Smooth muscle cell (in vitro differentiated cells): Measurements from ENCODE around the gene HEMK1. TPM values are rescaled to one million over a fixed set of nuclear protein-coding genes. Genes with fewer than 3 reads are reported as not detected.

Experiments used
- DNase-seq: peaks from one replicate; lab custom pipeline; 2025; ENCODE audit not compliant: unreplicated experiment; lab: John Stamatoyannopoulos, UW
- H2AFZ ChIP-seq: fragments of 200-600 bp; sonication (generic); 2 replicates; pipeline ENCODE4 v1.6.0; 2016; ENCODE audit warnings: antibody characterized with exemption, low read depth, mild to moderate bottlenecking
- H3F3A ChIP-seq: fragments of 200-600 bp; sonication (generic); 2 replicates; pipeline ENCODE4 v1.6.0; 2017; ENCODE audit warnings: antibody characterized with exemption, low read depth
- H3K27ac ChIP-seq: fragments of 200-600 bp; sonication (generic); 2 replicates; pipeline ENCODE4 v1.5.1; 2016; ENCODE audit warnings: low read depth, mild to moderate bottlenecking
- H3K27me3 ChIP-seq: fragments of 200-600 bp; sonication (generic); 2 replicates; pipeline ENCODE4 v1.6.1; 2016; ENCODE audit warnings: low read depth, mild to moderate bottlenecking
- H3K36me3 ChIP-seq: fragments of 200-600 bp; sonication (generic); 2 replicates; pipeline ENCODE4 v1.5.1; 2016; ENCODE audit warnings: low read depth
- H3K4me1 ChIP-seq: fragments of 200-600 bp; sonication (generic); 2 replicates; pipeline ENCODE4 v1.5.1; 2016; ENCODE audit warnings: low read depth
- H3K4me2 ChIP-seq: fragments of 200-600 bp; sonication (generic); 2 replicates; pipeline ENCODE4 v1.6.0; 2016; ENCODE audit warnings: mild to moderate bottlenecking
- H3K4me3 ChIP-seq: fragments of 200-600 bp; sonication (generic); 2 replicates; pipeline ENCODE4 v1.5.1; 2016; ENCODE audit warnings: mild to moderate bottlenecking
- H3K79me2 ChIP-seq: fragments of 200-600 bp; sonication (generic); 2 replicates; pipeline ENCODE4 v1.6.0; 2016; ENCODE audit warnings: low read depth, mild to moderate bottlenecking
- H3K9ac ChIP-seq: fragments of 200-600 bp; sonication (generic); 2 replicates; pipeline ENCODE4 v1.6.0; 2016; ENCODE audit warnings: low read depth
- H3K9me3 ChIP-seq: fragments of 200-600 bp; sonication (generic); replicated peaks from 2 replicates; pipeline ENCODE4 v1.5.1; 2016; ENCODE audit warnings: low read depth
- H4K20me1 ChIP-seq: fragments of 200-600 bp; sonication (generic); 2 replicates; pipeline ENCODE4 v1.6.0; 2016; ENCODE audit warnings: low read depth
- WGBS: methylation state at CpG from one replicate; pipeline ENCODE4 v1.1.7; 2016; ENCODE audit warnings: low lambda C conversion rate; 5-methylcytosine and 5-hydroxymethylcytosine counted together
- polyA plus RNA-seq: library from polyadenylated mRNA; unstranded; fragments of >200 nt; fragmentation: Nextera tagmentation; extraction: Ambion mirVana; gene quantifications from 2 replicates; pipeline ENCODE4 v1.2.1, GENCODE V29; 2016
- total RNA-seq: library from RNA; depleted of rRNA; stranded (reverse); fragments of >200 nt; gene quantifications from 2 replicates; pipeline ENCODE4 v1.2.3, GENCODE V29; 2014
- TF ChIP-seq, protein P1 (sequence below): fragments of 200-600 bp; sonication (generic); IDR thresholded peaks from 2 replicates; pipeline ENCODE4 v1.5.1; 2017; ENCODE audit warnings: borderline replicate concordance, mild to moderate bottlenecking, antibody characterized with exemption; ENCODE audit not compliant: insufficient read depth, poor library complexity, severe bottlenecking

The HEMK1 gene
- total and polyA plus RNA-seq, 2 experiments from 2014 or later = 15.3 to 28.3 TPM

DNA sequence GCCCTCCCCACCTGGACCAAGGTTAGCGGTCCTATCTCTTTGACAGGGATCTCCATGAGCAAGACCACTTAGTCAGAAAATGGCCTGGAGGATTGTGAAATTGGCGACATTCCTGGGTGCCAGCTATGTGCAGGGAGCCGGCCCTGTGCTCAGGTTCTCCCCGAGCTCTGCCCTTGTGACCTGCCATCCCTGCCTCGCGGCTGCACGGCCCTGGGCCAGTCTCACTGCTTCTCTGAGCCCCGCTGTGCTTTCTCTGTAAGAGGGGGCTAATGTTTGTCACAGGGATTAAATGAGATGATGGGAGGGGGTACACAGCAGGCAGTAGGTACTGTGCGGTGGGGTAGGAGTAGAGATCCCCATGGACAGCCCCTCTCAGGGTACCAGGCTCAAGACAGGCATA is 16.7 kb upstream of the HEMK1 start:
- no peak overlapping the region for H3K4me3 ChIP-seq

DNA sequence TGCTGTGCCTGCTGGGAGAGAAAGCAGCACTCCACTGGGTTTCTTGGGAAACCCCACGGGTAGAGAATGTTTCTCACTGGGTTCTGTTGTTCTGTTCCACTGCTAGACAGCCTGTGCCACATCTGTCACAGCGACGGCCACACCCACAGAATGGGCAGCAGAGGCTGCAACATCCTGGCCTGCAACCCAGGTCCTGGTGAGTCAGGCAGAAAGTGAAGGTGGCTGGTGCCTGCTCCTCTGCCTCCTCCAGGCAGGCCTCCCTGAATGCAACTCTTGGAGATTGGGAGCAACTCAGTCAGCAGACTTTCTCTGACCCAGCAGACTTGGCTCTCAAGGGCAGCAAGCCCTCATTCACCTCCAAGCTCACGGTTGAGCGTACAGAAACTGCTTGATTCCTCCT is 14.8 kb upstream of the HEMK1 start:
- DNase-seq = no peak
- Histone ChIP-seq H2AFZ (no peak overlapping the region), H3K4me3 (no peak overlapping the region), H3K4me1 (no peaks in the 10 kb centered on the region), H4K20me1 (no peaks in the 10 kb centered on the region), H3K9ac (no peak overlapping the region), H3K27me3 (no peaks in the 10 kb centered on the region), H3K79me2 (no peaks in the 10 kb centered on the region), H3K9me3 (no peaks in the 10 kb centered on the region), H3K27ac (no peak overlapping the region), H3K36me3 (no peaks in the 10 kb centered on the region), H3K4me2 (no peak overlapping the region), H3F3A (no peaks in the 10 kb centered on the region)
- TF ChIP-seq, protein P1, sequence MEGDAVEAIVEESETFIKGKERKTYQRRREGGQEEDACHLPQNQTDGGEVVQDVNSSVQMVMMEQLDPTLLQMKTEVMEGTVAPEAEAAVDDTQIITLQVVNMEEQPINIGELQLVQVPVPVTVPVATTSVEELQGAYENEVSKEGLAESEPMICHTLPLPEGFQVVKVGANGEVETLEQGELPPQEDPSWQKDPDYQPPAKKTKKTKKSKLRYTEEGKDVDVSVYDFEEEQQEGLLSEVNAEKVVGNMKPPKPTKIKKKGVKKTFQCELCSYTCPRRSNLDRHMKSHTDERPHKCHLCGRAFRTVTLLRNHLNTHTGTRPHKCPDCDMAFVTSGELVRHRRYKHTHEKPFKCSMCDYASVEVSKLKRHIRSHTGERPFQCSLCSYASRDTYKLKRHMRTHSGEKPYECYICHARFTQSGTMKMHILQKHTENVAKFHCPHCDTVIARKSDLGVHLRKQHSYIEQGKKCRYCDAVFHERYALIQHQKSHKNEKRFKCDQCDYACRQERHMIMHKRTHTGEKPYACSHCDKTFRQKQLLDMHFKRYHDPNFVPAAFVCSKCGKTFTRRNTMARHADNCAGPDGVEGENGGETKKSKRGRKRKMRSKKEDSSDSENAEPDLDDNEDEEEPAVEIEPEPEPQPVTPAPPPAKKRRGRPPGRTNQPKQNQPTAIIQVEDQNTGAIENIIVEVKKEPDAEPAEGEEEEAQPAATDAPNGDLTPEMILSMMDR = no peak
- WGBS = 69% methylated on average over 5 of the region's 5 CpGs

More for the DNA sequence above, 16.7 kb upstream of the HEMK1 start:
- no peak for DNase-seq
- WGBS = 90% methylated on average over 9 of the region's 9 CpGs
- no peak overlapping the region for H2AFZ ChIP-seq
- no peaks in the 10 kb centered on the region for H3K36me3 ChIP-seq
- H3K27me3 ChIP-seq = no peaks in the 10 kb centered on the region
- no peaks in the 10 kb centered on the region for H3K4me1 ChIP-seq
- TF ChIP-seq, protein P1 = no peak
- H3K9ac ChIP-seq = no peak overlapping the region
- no peak overlapping the region for H3K4me2 ChIP-seq
- H3K79me2 ChIP-seq = no peaks in the 10 kb centered on the region
- H3K27ac ChIP-seq = no peak overlapping the region
- H3F3A ChIP-seq = no peaks in the 10 kb centered on the region
- H3K9me3 ChIP-seq = no peaks in the 10 kb centered on the region
- no peaks in the 10 kb centered on the region for H4K20me1 ChIP-seq

DNA sequence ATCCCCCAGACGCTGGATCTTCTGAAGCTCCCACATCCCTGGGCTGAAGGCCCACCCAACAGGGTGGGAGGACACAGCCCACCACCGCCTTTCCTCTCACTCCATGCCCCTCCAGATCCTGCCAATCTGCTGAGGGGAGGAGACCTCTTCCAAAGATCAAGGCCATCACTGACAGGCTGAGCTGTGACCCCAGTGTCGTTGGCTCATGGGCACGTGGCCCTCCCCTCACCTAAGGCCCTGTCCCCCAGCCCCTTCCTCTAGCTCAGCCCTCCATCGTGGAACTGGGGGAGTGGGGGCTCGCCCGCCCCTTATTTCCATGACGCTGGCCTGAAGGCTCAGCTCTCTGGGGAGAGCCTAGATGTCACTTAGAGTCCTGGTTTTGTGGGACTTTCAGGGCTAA is 12.2 kb upstream of the HEMK1 start:
- Histone ChIP-seq H2AFZ (no peak overlapping the region), H3K9me3 (no peaks in the 10 kb centered on the region), H3K36me3 (no peaks in the 10 kb centered on the region), H3K27ac (no peak overlapping the region), H3F3A (no peaks in the 10 kb centered on the region), H4K20me1 (no peaks in the 10 kb centered on the region), H3K4me3 (no peak overlapping the region), H3K27me3 (no peaks in the 10 kb centered on the region), H3K4me2 (no peak overlapping the region), H3K9ac (no peak overlapping the region), H3K79me2 (no peaks in the 10 kb centered on the region), H3K4me1 (no peaks in the 10 kb centered on the region)
- TF ChIP-seq, protein P1 = no peak
- 73% methylated on average over 8 of the region's 8 CpGs for WGBS
- DNase-seq = no peak

DNA sequence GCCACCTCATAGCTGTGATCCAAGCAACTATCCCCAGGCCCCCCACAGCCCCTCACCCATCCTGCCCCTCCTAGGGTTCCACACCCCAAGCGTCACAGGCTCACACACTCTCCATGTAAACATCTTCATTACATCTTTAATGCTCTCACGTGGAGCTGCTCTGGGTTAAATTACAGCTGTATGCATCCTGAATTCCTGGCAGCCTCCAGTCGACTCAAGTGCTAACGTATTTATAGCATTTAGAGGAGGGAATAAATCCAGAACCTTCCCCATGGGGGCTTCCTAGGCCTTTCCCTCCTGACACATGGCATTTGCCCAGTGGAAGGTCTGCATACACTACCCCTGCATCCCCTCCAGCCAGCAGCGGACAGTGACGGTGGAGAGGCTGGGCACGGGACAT is 11.4 kb upstream of the HEMK1 start:
- no peaks in the 10 kb centered on the region for H3K36me3 ChIP-seq
- WGBS = 78% methylated on average over 7 of the region's 7 CpGs

More for the DNA sequence above, 11.4 kb upstream of the HEMK1 start:
- no peak overlapping the region for H3K4me3 ChIP-seq
- no peaks in the 10 kb centered on the region for H3F3A ChIP-seq
- no peaks in the 10 kb centered on the region for H3K27me3 ChIP-seq
- H2AFZ ChIP-seq = no peak overlapping the region
- no peak overlapping the region for H3K4me2 ChIP-seq
- no peak for DNase-seq
- H3K9me3 ChIP-seq = no peaks in the 10 kb centered on the region
- TF ChIP-seq, protein P1 = no peak
- H3K79me2 ChIP-seq = no peaks in the 10 kb centered on the region
- H3K4me1 ChIP-seq = no peaks in the 10 kb centered on the region
- H3K9ac ChIP-seq = no peak overlapping the region
- H3K27ac ChIP-seq = no peak overlapping the region
- no peaks in the 10 kb centered on the region for H4K20me1 ChIP-seq
